Fibroblast of skin of back (primary cell): ENCODE results near the gene PCDHA8.
"Not testable (repeated sequence)": the region's sequence is repeated elsewhere in the genome, so short reads cannot be mapped to it uniquely, and the experiment has no call there.

Experiments
- DNase-seq: peaks from one replicate; pipeline ENCODE4 v3.0.0-alpha.2; 2013

PCDHA8 gene

DNA sequence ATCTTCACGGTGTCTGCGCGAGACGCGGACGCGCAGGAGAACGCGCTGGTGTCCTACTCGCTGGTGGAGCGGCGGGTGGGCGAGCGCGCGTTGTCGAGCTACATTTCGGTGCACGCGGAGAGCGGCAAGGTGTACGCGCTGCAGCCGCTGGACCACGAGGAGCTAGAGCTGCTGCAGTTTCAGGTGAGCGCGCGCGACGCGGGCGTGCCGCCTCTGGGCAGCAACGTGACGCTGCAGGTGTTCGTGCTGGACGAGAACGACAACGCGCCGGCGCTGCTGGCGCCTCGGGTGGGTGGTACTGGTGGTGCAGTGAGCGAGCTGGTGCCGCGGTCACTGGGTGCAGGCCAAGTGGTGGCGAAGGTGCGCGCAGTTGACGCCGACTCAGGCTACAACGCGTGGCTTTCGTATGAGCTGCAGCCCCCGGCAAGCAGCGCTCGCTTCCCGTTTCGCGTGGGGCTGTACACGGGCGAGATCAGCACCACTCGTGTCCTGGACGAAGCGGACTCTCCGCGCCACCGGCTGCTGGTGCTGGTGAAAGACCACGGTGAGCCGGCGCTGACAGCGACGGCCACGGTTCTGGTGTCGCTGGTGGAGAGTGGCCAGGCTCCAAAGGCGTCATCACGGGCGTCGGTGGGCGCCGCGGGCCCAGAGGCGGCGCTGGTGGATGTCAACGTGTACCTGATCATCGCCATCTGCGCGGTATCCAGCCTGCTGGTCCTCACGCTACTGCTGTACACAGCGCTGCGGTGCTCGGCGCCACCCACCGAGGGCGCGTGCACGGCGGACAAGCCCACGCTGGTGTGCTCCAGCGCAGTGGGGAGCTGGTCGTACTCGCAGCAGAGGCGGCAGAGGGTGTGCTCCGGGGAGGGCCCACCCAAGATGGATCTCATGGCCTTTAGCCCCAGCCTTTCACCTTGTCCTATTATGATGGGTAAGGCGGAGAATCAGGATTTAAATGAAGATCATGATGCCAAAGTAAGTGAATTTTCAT lies 11.2 kb upstream of the PCDHA8 start:
- DNase-seq = not testable (repeated sequence)

DNA sequence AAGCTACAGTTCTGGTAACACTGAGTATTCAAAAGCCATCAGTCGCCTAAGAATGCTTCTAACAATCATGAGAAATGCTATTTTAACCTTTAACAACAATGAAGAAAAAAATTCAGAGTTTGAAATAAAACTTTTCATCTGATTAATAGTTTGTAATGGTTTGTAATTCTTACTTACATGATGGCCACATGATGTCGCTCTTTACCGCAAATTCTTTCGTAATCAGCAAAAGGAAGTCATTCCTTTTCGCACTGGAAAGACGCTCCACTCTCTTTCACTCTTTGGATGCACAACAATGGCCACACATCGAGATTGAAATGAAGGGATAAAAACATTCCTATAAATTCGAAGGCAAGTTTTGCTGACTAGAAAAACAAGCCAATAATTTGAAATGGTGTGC lies 7.0 kb upstream of the PCDHA8 start, which contains the start of gene PCDHA7:
TSS of gene PCDHA7 (plus strand) at position 277 of the 400 bp plus-strand sequence. CDS start at position 392, 115 bp downstream.
- peak; percentile 18 for DNase-seq

- not testable (repeated sequence) for DNase-seq
Observed at GRCh38 chr5:140834439-140835008, 6.5 kb upstream of the PCDHA8 start.

GRCh38 chr5:140835622-140836510 lies 5.1 kb upstream of the PCDHA8 start:
- no peak for DNase-seq

- no peak for DNase-seq
Observed at GRCh38 chr5:140842798-140843733, 2.1 kb downstream of the PCDHA8 start.

GRCh38 chr5:140848139-140849102 lies 7.4 kb downstream of the PCDHA8 start, which contains the start of gene PCDHA9:
Gene PCDHA9 (plus strand): TSS chr5:140848382. CDS start chr5:140848496, 114 bp downstream.
- not testable (repeated sequence) for DNase-seq

- not testable (repeated sequence) for DNase-seq
Observed at GRCh38 chr5:140849831-140850634, 9.0 kb downstream of the PCDHA8 start.

DNA sequence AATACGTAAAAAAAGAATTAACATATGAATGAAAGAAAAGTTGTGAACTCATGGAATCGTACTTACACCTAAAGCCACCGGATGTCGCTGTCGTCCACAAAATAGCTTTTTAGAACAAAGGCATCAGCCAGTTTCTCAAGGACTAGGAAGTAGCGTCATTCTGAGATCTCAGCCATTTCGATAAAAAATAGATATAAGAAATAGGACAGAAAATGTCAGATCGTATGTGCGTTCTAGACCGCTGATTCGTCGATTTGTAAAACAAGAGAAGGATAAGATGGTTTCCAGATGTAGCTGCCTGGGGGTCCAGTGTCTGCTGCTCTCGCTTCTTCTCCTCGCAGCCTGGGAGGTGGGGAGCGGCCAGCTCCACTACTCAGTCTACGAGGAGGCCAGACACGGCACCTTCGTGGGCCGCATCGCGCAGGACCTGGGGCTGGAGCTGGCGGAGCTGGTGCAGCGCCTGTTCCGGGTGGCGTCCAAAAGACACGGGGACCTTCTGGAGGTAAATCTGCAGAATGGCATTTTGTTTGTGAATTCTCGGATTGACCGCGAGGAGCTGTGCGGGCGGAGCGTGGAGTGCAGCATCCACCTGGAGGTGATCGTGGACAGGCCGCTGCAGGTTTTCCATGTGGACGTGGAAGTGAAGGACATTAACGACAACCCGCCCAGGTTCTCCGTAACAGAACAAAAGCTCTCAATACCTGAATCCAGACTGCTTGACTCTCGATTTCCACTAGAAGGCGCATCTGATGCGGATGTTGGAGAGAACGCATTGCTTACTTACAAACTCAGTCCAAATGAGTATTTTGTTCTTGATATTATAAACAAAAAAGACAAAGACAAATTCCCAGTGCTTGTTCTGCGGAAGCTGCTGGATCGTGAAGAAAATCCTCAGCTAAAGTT lies 15.0 kb downstream of the PCDHA8 start, which contains the start of gene PCDHA10:
TSS of gene PCDHA10 (plus strand) at position 126 of the 903 bp plus-strand sequence. CDS start at position 278, 152 bp downstream.
- DNase-seq = peak; percentile 3

DNA sequence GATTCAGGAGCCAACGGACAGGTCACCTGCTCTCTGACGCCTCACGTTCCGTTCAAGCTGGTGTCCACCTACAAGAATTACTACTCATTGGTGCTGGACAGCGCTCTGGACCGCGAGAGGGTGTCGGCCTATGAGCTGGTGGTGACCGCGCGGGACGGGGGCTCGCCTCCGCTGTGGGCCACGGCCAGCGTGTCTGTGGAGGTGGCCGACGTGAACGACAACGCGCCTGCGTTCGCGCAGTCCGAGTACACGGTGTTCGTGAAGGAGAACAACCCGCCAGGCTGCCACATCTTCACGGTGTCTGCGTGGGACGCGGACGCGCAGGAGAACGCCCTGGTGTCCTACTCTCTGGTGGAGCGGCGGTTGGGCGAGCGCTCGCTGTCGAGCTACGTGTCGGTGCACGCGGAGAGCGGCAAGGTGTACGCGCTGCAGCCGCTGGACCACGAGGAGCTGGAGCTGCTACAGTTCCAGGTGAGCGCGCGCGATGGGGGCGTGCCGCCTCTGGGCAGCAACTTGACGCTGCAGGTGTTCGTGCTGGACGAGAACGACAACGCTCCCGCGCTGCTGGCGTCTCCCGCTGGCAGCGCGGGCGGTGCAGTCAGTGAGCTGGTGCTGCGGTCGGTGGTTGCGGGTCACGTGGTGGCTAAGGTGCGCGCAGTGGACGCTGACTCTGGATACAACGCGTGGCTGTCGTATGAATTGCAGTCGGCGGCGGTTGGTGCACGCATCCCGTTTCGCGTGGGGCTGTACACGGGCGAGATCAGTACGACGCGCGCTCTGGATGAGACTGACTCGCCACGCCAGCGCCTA lies 16.4 kb downstream of the PCDHA8 start:
- DNase-seq = no peak

DNA sequence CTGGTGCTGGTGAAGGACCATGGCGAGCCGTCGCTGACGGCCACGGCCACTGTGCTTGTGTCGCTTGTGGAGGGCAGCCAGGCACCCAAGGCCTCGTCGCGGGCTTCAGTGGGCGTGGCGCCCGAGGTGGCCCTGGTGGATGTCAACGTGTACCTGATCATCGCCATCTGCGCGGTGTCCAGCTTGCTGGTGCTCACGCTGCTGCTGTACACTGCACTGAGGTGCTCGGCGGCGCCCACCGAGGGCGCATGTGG lies 16.9 kb downstream of the PCDHA8 start:
- DNase-seq = no peak

GRCh38 chr5:140862441-140863295 lies 21.7 kb downstream of the PCDHA8 start:
- no peak for DNase-seq

DNA sequence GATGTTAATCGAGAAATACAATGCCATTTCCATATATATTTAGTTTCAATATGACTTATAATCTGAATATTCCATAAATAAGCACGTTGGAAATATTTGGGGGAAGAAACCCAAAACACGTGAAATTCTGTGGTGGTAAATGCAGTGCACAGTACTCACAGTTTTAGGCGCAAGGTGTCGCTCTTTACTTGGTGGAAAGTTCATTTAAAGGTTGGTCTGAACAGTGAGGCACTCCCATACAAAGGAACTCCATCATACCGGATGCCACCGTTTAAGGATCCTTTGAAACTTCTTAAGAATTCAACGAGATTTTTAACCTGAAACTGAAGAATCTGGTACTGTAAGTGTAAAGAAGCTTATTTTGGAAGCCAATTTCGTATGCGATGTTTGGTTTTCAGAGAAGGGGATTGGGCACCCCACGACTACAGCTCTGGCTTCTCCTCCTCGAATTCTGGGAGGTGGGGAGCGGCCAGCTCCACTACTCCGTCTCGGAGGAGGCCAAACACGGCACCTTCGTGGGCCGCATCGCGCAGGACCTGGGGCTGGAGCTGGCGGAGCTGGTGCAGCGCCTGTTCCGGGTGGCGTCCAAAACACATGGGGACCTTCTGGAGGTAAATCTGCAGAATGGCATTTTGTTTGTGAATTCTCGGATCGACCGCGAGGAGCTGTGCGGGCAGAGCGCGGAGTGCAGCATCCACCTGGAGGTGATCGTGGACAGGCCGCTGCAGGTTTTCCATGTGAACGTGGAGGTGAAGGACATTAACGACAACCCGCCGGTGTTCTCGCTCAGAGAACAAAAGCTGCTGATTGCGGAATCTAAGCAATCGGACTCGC lies 28.0 kb downstream of the PCDHA8 start, which contains the start of gene PCDHA11:
TSS of gene PCDHA11 (plus strand) at position 237 of the 834 bp plus-strand sequence. CDS start at position 384, 147 bp downstream.
- peak; percentile 8 for DNase-seq

DNA sequence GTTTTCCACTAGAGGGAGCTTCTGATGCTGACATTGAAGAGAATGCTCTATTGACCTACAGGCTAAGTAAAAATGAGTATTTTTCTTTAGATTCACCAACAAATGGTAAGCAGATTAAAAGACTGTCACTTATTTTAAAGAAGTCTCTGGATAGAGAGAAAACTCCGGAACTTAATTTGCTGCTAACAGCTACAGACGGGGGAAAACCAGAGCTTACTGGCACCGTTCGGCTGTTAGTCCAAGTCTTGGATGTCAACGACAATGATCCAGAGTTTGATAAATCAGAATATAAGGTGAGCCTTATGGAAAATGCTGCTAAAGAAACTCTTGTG lies 28.5 kb downstream of the PCDHA8 start:
- DNase-seq = no peak

GRCh38 chr5:140870221-140871201 lies 29.5 kb downstream of the PCDHA8 start:
- no peak for DNase-seq
